GM21529 (cell line): ENCODE measurements around the gene CRPPA.

ENCODE experiments used
- ATAC-seq: cut with Tn5 transposase; IDR thresholded peaks from one replicate; pipeline ENCODE4 v1.9.1; 2021; ENCODE audit not compliant: unreplicated experiment

Gene CRPPA

GRCh38 chr7:16428182-16428581, 6.8 kb upstream of the CRPPA start:
- ATAC-seq, result no peak

GRCh38 chr7:16423761-16424160, 2.4 kb upstream of the CRPPA start:
- ATAC-seq, result no peak

- no peak for ATAC-seq
Measured at GRCh38 chr7:16422917-16423316, 1.6 kb upstream of the CRPPA start.

GRCh38 chr7:16422103-16422435, 731 bp upstream of the CRPPA start:
- ATAC-seq, result no peak

GRCh38 chr7:16420649-16421332, 547 bp downstream of the CRPPA start:
- peak; percentile 86 for ATAC-seq

- no peak for ATAC-seq
Measured at GRCh38 chr7:16420329-16420648, 1.0 kb downstream of the CRPPA start.

- no peak for ATAC-seq
Measured at GRCh38 chr7:16419859-16420258, 1.5 kb downstream of the CRPPA start.

- no peak for ATAC-seq
Measured at GRCh38 chr7:16419126-16419525, 2.2 kb downstream of the CRPPA start.

GRCh38 chr7:16417906-16418305, 3.4 kb downstream of the CRPPA start:
- ATAC-seq, result no peak

GRCh38 chr7:16416289-16417282, 4.8 kb downstream of the CRPPA start:
- ATAC-seq, result no peak

- no peak for ATAC-seq
Measured at GRCh38 chr7:16412274-16413254, 8.8 kb downstream of the CRPPA start.

GRCh38 chr7:16411391-16411790, 9.9 kb downstream of the CRPPA start:
- ATAC-seq, result no peak

- ATAC-seq, result no peak
Measured at GRCh38 chr7:16409777-16410176, 11.6 kb downstream of the CRPPA start.

- no peak for ATAC-seq
Measured at GRCh38 chr7:16404636-16405035, 16.7 kb downstream of the CRPPA start.

GRCh38 chr7:16403475-16403874, 17.9 kb downstream of the CRPPA start:
- no peak for ATAC-seq

GRCh38 chr7:16402940-16403339, 18.4 kb downstream of the CRPPA start:
- no peak for ATAC-seq

- ATAC-seq, result no peak
Measured at GRCh38 chr7:16402091-16402490, 19.2 kb downstream of the CRPPA start.

- no peak for ATAC-seq
Measured at GRCh38 chr7:16400893-16401275, 20.5 kb downstream of the CRPPA start.

GRCh38 chr7:16399916-16400892, 21.1 kb downstream of the CRPPA start:
- ATAC-seq, result no peak

GRCh38 chr7:16399265-16399831, 22.0 kb downstream of the CRPPA start:
- ATAC-seq, result no peak
